T-helper 2 cell (primary cell): Measurements from ENCODE around the gene SSTR3.

Source experiments
- DNase-seq, 5 experiments: peaks; one replicate each; pipeline versions ENCODE4 v3.0.0 to v3.0.0-alpha.2; 2012 to 2022

Gene SSTR3

DNA sequence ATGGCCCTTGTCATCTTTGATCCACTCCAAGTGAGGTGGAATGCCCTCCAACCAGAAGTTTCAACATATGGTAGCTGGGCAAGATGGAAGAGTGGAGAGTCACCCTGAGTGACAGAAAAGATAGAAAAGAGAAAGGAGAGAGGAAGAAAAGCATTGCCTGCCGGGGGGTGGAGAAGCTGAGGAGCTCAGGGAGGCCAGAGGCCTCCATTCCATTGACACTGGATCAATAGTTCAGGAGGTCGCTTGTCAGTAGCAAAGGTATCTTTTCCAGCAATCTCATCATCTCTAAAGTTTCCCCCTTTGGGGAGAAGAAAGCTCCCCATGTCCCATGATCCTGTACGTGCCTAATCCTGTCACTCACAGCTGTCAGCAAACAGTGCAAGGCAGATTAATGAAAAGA lies 17.5 kb downstream of the SSTR3 start:
- DNase-seq: no peak

GRCh38 chr22:37193629-37194191 lies 18.6 kb downstream of the SSTR3 start:
- peak in 2 of 5 experiments; percentile 65 to 68 for DNase-seq

DNA sequence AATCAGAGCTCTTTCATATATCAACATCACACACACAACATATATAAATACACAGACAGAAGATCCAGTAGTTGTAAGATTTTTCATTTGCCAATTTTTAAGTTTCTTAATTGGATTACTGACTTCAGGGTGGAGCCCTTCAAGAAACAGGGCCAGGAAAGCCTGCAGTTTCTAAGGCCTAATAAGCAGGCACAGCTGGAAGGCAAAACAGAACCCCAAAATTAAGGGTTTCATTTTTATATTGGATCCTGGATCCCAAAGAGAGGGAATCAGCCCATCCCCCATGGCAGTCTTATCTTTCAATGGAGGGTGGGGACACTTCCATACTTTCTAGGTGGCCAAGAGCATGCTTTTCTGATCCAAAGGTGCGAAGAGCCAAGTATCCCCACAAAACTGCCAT lies 19.5 kb downstream of the SSTR3 start:
- no peak for DNase-seq

DNA sequence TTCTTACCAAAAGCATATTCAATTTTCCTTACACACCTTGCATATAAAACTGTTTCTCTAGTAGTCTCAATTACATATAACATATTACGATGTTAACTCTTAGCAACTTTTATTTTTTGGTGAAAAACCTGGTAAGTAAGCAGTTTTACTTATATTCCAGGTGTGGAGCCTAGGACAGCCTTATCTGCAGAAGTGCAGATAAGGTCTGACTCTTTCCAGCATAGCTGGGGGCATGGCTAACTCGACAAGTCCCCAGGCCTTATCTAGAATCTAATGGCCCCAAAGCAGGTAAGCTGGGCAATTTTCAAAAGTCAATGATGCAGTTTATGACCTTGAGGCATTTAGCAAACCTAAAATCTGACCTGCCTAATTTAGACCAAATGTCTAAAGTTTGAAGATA lies 20.1 kb downstream of the SSTR3 start:
- no peak for DNase-seq

GRCh38 chr22:37190262-37190780 lies 22.0 kb downstream of the SSTR3 start:
- DNase-seq: no peak

DNA sequence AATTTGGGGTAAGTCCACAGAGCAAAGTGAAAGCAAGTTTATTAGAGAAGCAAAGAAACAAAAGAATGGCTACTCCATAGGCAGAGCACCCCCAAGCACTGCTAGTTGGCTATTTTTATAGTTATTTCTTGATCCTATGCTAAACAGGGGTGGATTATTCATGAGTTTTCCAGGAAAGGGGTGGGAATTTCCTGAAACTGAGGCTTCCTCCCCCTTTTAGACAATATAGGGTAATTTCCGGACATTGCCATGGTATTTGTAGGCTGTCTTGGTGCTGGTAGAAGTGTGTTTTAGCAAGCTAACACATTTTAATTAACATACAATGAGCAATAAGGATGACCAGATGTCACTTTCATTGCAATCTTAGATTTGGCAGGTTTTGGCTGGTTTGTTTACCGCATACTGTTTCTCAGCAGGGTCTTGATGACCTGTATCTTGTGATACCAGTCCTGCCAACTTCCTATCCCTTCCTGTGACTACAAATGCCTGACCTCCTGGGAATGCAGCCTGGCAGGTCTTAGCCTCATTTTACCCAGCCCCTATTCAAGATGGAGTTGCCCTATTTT lies 23.3 kb downstream of the SSTR3 start:
- DNase-seq: no peak

- DNase-seq: no peak
These were observed 24.2 kb downstream of the SSTR3 start, which contains the start of gene C1QTNF6 for GRCh38 chr22:37187891-37188761. C1QTNF6 (minus strand) TSS chr22:37188247; CDS start chr22:37188213, 34 bp downstream.

DNA sequence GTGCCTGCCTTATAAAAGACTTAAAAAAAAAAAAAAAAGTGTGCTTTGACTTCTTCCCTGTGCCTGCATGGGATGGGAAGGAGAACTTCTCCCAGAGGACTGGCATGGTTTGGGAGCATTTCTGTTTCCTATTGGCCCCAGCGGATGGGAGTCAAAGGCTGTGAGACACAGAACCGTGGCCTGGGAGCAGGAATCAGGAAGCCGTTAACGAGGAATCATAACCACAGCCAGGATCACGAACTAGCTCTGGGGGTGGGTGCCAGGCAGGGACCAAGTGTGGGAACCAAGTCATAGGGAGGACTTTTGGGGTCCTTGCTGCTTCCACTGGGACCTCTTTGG lies 24.8 kb downstream of the SSTR3 start:
- no peak for DNase-seq

- no peak for DNase-seq
These were observed 25.2 kb downstream of the SSTR3 start for GRCh38 chr22:37186997-37187522.

GRCh38 chr22:37186228-37186996 lies 25.9 kb downstream of the SSTR3 start:
- DNase-seq: peak in 3 of 5 experiments; percentile 9 to 94 (median 74)

- peak in 1 of 5 experiments; percentile 3 for DNase-seq
These were observed 26.5 kb downstream of the SSTR3 start for GRCh38 chr22:37185646-37186227.

DNA sequence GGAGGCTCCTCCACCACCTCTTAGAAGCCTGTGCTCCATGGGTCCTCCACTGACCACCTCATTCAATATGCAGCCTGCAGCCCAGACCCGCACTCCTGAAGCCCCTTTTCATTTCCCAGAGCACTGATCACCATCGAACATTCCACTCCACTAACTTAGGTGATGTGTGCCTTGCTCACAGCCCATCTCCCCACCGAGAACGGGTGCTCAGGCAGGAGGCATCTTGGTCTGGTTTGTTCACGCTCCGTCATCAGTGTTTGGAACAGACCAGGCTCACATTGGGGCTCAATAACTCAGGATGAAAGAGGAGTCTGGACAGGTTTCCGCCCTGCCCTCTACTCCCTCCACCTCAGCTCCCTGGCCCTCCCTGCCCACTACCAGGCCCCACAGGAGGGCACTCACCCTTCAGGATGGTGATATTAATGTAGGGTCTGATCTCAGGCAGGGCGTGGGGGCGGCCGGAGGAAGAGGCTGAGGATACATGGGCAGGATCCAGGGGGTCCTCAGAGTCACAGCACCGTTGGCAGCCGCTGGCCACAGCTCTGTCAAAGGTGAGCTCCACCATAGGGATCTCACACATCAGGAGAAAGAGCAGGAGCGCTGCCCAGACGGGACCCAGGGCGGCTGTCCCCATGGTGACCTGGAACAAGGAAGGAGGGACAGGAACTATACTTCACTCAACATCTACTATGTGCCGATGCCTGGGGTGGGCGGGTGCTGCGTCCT lies 27.3 kb downstream of the SSTR3 start:
- no peak for DNase-seq

DNA sequence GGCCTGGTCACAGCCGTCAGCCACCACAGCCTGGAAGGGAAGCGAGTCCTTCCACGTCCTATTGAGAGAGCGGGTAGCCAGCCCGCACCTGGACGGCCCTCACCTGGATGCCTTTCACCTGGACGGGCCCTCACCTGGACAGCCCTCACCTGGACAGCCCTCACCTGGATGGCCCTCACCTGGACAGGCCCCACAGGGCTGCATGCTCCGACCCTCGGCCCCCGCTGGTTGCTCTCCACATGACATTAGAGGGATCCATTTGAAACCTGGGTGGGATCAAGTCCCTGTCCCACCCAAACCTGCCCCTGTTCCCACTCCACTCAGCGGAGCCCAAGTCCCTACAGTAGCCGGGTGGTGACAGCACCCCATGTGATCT lies 27.9 kb downstream of the SSTR3 start:
- DNase-seq: no peak

DNA sequence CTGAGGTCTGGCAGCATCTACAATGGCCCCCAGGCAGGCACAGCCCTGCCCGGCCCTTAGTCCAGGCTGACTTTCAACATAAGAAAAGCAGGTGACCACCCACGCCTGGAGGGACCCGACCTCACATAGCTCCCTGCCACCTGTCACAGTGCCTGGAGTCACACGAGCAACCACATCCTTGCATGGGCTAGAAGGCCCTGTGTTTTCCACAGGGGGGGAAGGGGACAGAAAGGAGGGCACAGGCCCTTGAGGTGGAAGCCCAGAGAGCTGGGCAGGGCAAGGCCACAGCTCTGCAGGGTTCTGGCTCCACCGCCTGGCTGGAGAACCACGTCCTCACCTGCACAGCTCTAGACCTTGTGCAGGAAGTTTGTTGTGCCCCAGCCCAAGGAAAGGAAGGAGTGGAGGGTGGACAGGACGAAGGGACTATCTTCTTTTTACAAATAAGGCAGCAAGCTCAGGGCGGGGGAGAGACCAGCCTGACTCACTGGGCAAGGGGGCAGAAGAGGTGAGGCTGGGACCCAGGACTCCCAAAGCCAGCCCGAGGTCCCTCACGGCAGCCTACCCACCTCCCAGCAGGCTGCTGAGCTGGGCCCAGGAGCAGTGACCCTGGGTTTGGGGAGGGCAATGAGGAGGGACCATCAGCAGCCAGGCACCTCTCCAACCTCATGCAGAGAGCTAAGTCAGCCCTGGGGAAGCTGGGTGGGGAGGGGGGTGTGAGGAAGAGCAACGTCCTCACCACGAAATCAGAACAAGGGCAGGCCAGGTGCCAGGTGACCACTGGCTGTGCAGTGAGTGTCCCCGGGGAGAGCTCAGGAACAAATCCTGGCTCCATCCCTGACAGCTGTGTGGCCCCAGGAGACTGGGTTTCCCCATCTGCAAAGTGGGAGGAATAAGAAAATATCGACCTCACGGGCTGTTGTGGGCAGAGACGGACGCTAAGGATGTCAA lies 28.6 kb downstream of the SSTR3 start:
- DNase-seq: no peak

GRCh38 chr22:37182949-37183245 lies 29.4 kb downstream of the SSTR3 start:
- no peak for DNase-seq

DNA sequence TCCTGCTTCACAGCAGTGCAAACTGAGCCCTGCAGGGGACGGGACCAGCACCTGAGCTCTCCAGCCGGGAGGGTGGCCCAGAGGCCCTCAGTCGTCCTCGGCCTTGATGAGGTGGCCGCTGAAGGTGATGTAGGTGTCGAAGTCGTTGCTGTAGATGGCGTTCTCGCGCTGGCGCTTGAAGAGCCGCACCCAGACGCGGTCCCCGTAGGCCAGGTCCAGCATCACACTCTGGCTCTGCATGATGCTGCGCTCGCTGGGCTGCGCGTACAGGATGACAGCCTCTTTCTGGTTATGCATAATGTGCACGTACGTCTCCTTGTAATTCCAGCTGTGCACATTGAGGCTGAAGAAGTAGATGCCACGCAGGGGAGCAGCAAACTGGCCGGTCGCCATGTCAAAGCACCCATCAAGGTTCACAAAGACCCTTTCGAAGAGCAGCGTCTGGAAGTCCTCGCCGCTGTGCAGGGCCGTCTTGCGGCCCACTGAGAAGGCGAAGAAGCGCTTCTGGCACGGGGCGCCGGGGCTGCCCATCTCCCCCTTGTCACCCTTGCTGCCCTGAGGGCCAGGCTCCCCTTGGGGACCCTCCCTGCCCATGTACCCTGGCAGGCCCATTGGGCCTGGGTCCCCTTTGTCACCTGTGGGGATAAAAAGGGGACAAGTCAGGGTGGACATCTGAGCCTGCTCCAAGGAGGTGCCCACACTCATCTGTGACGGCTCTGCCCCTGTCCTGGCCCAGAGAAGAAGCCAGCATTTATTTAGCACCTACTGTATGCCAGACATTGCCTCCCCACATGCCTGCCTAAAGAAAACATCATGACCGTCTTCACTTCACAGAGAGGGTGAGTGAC lies 30.0 kb downstream of the SSTR3 start:
- no peak for DNase-seq

- no peak for DNase-seq
These were observed 30.6 kb downstream of the SSTR3 start for GRCh38 chr22:37181681-37182080.

- DNase-seq: no peak
These were observed 31.6 kb downstream of the SSTR3 start for GRCh38 chr22:37180531-37181231.
